ENCODE measurements around the gene NOXO1. TPM values are rescaled to one million over a fixed set of nuclear protein-coding genes. Genes with fewer than 3 reads are reported as not detected.

The NOXO1 gene
- total and polyA plus RNA-seq, 2 experiments from 2014 or later: 2.0 to 2.6 TPM

DNA sequence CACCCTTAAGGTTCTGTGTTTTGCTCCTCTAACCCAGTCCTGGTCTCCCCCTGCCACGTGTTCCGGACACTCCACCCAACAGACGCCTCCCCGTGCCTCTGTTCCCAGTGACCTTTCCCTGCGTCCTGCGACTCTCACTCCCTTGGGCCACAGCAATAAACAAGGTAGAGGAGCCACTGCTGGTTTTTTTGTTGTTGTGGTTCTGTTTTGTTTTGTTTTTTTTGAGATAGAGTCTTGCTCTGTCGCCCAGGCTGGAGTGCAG is 34.6 kb upstream of the NOXO1 start (continued):
- TF ChIP-seq, protein P1, sequence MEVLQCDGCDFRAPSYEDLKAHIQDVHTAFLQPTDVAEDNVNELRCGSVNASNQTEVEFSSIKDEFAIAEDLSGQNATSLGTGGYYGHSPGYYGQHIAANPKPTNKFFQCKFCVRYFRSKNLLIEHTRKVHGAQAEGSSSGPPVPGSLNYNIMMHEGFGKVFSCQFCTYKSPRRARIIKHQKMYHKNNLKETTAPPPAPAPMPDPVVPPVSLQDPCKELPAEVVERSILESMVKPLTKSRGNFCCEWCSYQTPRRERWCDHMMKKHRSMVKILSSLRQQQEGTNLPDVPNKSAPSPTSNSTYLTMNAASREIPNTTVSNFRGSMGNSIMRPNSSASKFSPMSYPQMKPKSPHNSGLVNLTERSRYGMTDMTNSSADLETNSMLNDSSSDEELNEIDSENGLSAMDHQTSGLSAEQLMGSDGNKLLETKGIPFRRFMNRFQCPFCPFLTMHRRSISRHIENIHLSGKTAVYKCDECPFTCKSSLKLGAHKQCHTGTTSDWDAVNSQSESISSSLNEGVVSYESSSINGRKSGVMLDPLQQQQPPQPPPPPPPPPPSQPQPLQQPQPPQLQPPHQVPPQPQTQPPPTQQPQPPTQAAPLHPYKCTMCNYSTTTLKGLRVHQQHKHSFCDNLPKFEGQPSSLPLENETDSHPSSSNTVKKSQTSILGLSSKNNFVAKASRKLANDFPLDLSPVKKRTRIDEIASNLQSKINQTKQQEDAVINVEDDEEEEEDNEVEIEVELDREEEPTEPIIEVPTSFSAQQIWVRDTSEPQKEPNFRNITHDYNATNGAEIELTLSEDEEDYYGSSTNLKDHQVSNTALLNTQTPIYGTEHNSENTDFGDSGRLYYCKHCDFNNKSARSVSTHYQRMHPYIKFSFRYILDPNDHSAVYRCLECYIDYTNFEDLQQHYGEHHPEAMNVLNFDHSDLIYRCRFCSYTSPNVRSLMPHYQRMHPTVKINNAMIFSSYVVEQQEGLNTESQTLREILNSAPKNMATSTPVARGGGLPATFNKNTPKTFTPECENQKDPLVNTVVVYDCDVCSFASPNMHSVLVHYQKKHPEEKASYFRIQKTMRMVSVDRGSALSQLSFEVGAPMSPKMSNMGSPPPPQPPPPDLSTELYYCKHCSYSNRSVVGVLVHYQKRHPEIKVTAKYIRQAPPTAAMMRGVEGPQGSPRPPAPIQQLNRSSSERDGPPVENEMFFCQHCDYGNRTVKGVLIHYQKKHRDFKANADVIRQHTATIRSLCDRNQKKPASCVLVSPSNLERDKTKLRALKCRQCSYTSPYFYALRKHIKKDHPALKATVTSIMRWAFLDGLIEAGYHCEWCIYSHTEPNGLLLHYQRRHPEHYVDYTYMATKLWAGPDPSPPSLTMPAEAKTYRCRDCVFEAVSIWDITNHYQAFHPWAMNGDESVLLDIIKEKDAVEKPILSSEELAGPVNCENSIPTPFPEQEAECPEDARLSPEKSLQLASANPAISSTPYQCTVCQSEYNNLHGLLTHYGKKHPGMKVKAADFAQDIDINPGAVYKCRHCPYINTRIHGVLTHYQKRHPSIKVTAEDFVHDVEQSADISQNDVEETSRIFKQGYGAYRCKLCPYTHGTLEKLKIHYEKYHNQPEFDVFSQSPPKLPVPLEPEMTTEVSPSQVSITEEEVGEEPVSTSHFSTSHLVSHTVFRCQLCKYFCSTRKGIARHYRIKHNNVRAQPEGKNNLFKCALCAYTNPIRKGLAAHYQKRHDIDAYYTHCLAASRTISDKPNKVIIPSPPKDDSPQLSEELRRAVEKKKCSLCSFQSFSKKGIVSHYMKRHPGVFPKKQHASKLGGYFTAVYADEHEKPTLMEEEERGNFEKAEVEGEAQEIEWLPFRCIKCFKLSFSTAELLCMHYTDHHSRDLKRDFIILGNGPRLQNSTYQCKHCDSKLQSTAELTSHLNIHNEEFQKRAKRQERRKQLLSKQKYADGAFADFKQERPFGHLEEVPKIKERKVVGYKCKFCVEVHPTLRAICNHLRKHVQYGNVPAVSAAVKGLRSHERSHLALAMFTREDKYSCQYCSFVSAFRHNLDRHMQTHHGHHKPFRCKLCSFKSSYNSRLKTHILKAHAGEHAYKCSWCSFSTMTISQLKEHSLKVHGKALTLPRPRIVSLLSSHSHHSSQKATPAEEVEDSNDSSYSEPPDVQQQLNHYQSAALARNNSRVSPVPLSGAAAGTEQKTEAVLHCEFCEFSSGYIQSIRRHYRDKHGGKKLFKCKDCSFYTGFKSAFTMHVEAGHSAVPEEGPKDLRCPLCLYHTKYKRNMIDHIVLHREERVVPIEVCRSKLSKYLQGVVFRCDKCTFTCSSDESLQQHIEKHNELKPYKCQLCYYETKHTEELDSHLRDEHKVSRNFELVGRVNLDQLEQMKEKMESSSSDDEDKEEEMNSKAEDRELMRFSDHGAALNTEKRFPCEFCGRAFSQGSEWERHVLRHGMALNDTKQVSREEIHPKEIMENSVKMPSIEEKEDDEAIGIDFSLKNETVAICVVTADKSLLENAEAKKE (CRISPR knock-in tag; IDR thresholded peaks at IDR 0.05): no peak
- TF ChIP-seq POLR2AphosphoS5 (IDR thresholded peaks at IDR 0.05; ENCODE audit: low read depth) (no peak), EZH2 (IDR thresholded peaks at IDR 0.05; ENCODE audit: low read depth, unreplicated experiment) (no peak), JUNB (IDR thresholded peaks at IDR 0.05; ENCODE audit: unreplicated experiment) (no peak), ZNF114 (CRISPR knock-in tag; IDR thresholded peaks at IDR 0.05) (no peak), NANOG (IDR thresholded peaks at IDR 0.05; ENCODE audit: borderline replicate concordance) (no peak), CREB1 (CRISPR knock-in tag; IDR thresholded peaks at IDR 0.05; ENCODE audit: low read depth) (no peak), ZNF331 (CRISPR knock-in tag; IDR thresholded peaks at IDR 0.05; ENCODE audit: low read depth) (no peak), STAT1 (IDR thresholded peaks at IDR 0.05; ENCODE audit: unreplicated experiment) (no peak)
- TF ChIP-seq, protein P2, sequence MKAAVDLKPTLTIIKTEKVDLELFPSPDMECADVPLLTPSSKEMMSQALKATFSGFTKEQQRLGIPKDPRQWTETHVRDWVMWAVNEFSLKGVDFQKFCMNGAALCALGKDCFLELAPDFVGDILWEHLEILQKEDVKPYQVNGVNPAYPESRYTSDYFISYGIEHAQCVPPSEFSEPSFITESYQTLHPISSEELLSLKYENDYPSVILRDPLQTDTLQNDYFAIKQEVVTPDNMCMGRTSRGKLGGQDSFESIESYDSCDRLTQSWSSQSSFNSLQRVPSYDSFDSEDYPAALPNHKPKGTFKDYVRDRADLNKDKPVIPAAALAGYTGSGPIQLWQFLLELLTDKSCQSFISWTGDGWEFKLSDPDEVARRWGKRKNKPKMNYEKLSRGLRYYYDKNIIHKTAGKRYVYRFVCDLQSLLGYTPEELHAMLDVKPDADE (IDR thresholded peaks at IDR 0.05): no peak

Data from GM23338 (cell line).